A172 (cell line): ENCODE measurements around the gene L3MBTL4. TPM values are rescaled to one million over a fixed set of nuclear protein-coding genes. Genes with fewer than 3 reads are reported as not detected.
"Not testable (repeated sequence)": the region's sequence is repeated elsewhere in the genome, so short reads cannot be mapped to it uniquely, and the experiment has no call there.

Source experiments
- DNase-seq: peaks from one replicate; pipeline ENCODE4 v3.0.0-alpha.2; 2015; ENCODE audit warnings: low spot score
- total RNA-seq: library from RNA; depleted of rRNA; stranded (reverse); fragments of >200 nt; shearing (Covaris generic); gene quantifications from 2 replicates; pipeline ENCODE4 v1.2.3, GENCODE V29; 2014

The L3MBTL4 gene
- total RNA-seq, 1 experiment from 2014 or later: not detected

GRCh38 chr18:6406075-6406909, 8.4 kb downstream of the L3MBTL4 start:
- no peak for DNase-seq

DNA sequence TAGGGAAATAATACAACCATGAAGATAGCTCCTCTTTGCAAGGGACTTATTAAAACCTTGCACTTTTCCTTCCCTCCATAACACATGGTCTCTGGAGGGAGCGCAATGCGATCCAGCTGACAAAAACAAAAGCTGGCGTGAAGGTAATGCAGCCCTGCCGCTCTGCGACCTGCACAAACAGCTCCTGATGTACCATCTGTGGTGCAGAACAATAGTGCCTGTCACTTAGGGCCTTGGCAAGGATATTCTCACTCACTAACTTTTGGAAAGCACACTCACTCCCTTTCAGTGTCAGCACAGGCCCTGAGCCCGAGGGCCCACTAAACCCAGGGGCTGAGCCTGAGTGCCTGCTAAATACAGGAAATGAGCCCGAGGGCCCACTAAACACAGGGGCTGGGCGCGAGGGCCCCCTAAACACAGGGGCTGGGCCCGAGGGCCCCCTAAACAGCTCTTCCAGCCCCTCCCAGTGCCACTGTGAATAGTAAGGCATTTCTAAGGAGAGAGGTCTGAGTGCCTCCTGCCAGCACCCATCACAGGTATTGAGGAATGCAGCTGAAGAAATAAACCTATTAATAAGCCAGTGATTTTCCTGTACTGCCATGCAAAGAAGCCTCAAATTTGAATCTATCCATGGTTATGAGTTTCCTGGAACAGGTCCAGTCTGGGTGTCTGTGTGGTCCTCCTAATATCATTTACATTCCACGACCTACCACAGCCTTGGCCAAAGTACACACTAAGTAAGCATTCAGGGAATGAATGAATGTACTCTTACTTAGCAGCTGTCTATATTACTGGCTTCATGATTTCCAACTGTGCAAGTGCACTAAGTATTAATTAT, 9.3 kb downstream of the L3MBTL4 start:
- no peak for DNase-seq

- DNase-seq: no peak
These were observed 9.9 kb downstream of the L3MBTL4 start for GRCh38 chr18:6404834-6405233.

GRCh38 chr18:6401687-6402086, 13.0 kb downstream of the L3MBTL4 start:
- DNase-seq: no peak

DNA sequence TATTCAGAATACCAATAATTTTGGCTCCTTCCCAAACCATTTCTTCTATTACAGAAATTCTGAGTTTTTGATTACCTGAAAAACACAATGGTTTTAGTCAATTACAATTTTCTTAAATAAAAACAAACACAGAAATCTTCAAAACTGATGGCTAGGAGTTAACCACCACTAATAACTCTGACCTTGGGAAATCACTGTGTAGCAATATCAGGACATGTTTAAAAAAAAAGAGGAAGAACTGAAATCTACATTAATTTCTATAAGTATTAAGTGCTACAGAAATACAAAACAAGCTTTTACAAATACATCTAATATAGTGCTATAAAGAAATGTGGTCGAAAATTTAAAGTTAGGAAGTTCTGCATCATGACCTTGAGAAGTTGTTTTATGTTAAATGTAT, 14.9 kb downstream of the L3MBTL4 start:
- no peak for DNase-seq

GRCh38 chr18:6397931-6398566, 16.7 kb downstream of the L3MBTL4 start:
- DNase-seq: no peak

DNA sequence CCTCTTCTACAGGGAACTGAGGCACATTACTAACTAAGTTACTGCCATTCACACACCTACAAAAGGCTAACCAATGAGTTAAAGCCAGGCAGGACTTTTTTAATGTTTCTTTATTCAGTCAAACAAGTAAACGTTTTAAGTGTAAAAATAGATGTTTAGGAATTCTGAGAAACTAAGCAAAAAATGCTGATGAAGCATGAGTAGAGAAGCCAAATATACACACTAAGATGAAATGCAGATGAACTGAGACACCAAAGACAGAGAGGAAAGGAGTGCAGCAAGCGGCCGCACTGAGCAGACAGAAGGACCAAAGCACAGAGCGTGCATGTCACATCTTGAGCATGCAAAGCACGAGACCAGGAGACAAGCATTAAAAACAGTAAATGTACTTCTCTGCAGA, 17.9 kb downstream of the L3MBTL4 start:
- no peak for DNase-seq

- no peak for DNase-seq
These were observed 18.4 kb downstream of the L3MBTL4 start for GRCh38 chr18:6396276-6396675.

DNA sequence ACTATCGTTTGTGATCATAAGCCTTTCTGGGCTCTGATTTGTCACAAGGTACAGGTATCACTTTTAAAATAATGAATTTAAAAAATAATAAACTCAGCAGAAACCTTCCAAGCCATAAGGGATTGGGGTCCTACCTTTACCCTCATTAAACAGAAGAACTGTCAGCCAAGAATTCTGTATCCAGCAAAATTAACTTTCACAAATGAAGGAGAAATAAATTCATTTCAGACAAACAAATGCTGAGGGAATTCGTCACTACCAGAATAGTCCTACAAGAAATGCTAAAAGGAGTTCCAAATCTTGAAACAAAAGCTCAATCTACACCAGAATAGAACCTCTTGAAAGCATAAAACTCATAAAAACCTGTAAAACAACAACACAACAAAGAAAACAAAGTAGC, 25.7 kb downstream of the L3MBTL4 start:
- no peak for DNase-seq

DNA sequence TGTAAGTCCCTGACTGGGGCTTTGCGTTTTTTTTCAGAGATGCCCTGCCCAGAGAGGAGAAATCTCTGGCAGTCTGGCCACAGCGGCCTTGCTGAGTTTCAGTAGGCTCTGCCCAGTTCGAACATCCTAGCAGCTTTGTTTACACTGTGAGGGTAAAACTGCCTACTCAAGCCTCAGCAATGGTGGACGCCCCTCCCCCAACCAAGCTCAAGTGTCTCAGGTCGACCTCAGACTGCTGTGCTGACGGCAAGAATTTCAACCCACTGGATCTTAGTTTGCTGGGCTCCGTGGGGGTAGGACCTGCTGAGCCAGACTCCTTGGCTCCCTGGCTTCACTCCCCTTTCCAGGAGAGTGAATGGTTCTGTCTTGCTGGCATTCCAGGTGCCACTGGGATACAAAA, 31.7 kb downstream of the L3MBTL4 start:
- DNase-seq: no peak

GRCh38 chr18:6377473-6377872, 37.2 kb downstream of the L3MBTL4 start:
- DNase-seq: not testable (repeated sequence)

- DNase-seq: no peak
These were observed 38.1 kb downstream of the L3MBTL4 start for GRCh38 chr18:6376433-6377229.

- no peak for DNase-seq
These were observed 39.7 kb downstream of the L3MBTL4 start for GRCh38 chr18:6374935-6375529.

GRCh38 chr18:6374340-6374739, 40.4 kb downstream of the L3MBTL4 start:
- DNase-seq: no peak

- no peak for DNase-seq
These were observed 41.5 kb downstream of the L3MBTL4 start for GRCh38 chr18:6373187-6373586.

GRCh38 chr18:6370886-6371635, 43.6 kb downstream of the L3MBTL4 start:
- DNase-seq: no peak

DNA sequence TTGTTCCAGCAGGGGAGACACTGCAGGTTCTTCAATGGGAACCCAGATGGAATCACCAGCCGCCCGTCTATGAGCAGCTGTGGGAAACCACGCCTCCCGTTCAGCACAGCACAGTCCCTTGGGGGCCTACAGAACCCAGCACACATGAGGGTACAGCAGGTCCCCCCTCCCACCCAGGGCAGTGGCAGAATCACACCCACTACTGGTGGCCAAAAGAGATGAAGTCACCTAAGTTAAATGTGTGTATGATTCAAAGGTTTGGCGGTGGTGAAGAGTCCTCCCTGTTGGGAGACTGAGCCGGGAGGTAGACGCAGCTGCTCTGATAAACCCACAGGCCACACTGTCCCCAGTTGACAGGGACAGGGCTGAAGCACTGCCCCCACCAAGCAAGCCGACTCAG, 44.3 kb downstream of the L3MBTL4 start:
- DNase-seq: no peak

GRCh38 chr18:6368017-6368416, 46.7 kb downstream of the L3MBTL4 start:
- no peak for DNase-seq

- DNase-seq: no peak
These were observed 47.5 kb downstream of the L3MBTL4 start for GRCh38 chr18:6367208-6367607.

- no peak for DNase-seq
These were observed 47.9 kb downstream of the L3MBTL4 start for GRCh38 chr18:6366776-6367175.
